ENCODE data around the gene RFX4. TPM values are rescaled to one million over a fixed set of nuclear protein-coding genes. Genes with fewer than 3 reads are reported as not detected.

RFX4 gene
- polyA plus RNA-seq, 6 donors from 2014 or later: not detected

DNA sequence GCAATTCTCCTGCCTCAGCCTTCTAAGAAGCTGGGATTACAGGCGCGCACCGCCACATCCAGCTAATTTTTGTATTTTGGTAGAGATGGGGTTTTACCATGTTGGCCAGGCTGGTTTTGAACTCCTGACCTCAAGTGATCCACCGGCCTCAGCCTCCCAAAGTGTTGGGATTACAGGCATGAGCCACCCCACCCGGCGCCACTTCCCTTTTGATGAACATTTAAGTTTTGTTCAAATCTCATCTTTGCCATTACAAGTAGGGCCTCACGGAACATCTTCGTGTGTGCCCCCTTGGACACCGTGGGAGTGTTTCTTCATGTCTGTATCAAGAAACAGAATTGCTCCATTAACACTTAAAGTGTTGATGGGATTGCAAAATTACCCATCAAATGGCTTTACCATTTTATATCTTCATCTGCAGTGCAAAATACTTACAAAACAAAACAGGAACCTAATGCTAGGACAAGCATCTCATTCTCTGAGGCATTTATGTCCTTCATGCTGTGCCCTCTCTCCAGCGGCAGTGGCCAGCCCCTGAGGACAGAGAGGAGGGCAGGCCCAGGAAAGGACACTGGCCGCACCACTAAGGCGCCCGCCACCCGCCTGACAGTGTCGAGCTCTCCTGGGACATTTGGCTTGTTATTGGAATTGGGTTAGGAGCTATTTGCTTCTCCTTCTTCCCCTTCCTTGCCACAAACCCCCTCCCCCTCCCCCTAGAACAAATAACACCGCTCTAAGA, 61.7 kb downstream of the RFX4 start:
- H3K9me3 Mint-ChIP-seq: peaks cover 0 to 2% (median 0%) of the 10 kb centered on the region in 7 donors
- H3K4me1 Mint-ChIP-seq: no peaks in the 10 kb centered on the region
- peaks cover 28 to 40% (median 38%) of the 10 kb centered on the region in 3 donors for H3K27me3 Mint-ChIP-seq
- DNase-seq: no peak
- no peak overlapping the region for H3K4me3 Mint-ChIP-seq
- no peaks in the 10 kb centered on the region for H3K36me3 Mint-ChIP-seq
- no peak for ATAC-seq (ENCODE audit: low read depth in 2 of 2)
- no peak overlapping the region for H3K27ac Mint-ChIP-seq

DNA sequence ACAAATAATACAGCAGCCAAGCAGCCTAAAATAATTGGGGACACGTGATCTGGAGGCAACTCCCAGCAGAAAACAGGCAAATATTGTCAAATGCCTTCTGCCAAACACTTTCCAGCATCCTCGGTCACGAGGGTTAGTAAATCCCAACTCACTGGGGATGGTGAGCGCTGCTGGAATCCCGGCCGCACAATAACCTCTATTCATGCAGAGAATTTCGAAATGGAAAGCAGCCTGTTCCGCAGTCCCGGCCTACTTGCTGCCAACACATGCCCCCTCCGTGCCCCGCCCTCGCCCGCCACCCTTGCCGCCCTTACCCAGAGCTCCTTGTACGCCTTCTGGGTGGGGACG, 62.2 kb downstream of the RFX4 start:
- H3K4me3 Mint-ChIP-seq: no peak overlapping the region
- no peaks in the 10 kb centered on the region for H3K36me3 Mint-ChIP-seq
- peaks cover 0 to 2% (median 0%) of the 10 kb centered on the region in 7 donors for H3K9me3 Mint-ChIP-seq
- H3K4me1 Mint-ChIP-seq: no peaks in the 10 kb centered on the region
- no peak for ATAC-seq (ENCODE audit: low read depth in 2 of 2)
- peaks cover 26 to 40% (median 35%) of the 10 kb centered on the region in 3 donors for H3K27me3 Mint-ChIP-seq
- DNase-seq: no peak
- H3K27ac Mint-ChIP-seq: no peak overlapping the region

DNA sequence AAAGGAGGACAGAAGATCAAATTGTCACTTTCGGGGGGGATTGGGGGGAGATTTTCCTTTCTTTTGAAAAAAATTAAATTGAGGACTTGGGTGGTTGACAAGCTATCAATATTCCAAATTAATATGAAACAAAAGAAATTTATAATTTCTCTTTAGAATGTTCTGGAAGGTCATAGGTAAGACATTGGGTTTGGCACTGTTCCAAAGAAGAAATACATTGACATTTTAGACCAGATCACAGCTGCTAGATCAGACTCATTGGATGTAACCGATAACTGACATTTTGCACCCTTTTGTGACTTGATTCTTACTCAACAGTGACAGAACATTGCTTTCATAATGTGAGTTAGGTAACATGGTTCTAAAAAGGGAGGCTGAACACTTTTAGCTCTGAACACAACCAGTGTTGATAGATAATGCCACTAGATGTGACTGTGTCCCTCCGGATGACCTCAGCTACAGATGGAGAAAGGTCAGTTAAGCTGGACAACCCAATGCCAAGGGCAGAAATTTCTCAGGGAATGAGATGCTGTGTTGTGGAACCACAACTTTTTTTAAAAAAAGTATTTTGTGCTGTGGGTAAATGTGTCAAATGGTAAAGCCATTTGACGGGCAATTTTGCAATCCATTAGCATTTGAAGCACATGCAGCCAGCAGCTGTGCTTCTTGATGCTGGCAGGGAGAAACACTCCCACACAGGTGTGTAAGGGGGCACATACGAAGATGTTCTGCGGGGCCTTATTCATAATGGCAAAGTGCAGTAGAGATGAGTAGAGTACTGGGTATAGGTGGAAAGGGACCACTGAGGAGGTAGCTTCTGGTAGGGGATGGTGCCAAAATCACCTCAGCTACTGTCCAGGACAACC, 62.9 kb downstream of the RFX4 start:
- H3K9me3 Mint-ChIP-seq: peaks cover 0 to 2% (median 0%) of the 10 kb centered on the region in 7 donors
- H3K27ac Mint-ChIP-seq: no peak overlapping the region
- H3K4me1 Mint-ChIP-seq: no peaks in the 10 kb centered on the region
- peak overlapping the region in 1 of 8 donors; percentile 9 for H3K4me3 Mint-ChIP-seq
- peaks cover 25 to 34% (median 31%) of the 10 kb centered on the region in 3 donors for H3K27me3 Mint-ChIP-seq
- no peaks in the 10 kb centered on the region for H3K36me3 Mint-ChIP-seq
- DNase-seq: no peak
- ATAC-seq (ENCODE audit: low read depth in 2 of 2): no peak

DNA sequence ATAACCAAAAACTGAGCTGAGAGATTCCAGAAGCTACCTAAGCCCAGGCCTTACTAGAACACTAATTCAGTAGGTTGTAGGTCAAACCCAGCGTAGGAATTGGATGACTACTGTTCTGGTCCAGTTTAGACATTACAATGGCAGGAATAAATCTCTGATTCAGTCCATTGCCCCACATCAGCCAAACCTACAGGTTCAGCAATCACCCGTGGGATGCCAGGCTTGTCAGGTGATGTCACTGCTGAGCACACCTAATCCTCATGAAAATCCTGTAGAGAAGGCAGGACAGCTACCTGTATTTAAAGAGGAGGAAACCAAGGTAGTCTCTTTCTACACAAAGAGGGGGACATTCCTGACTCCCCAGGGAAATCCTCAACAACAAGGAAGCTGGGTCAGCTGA, 63.7 kb downstream of the RFX4 start:
- H3K27me3 Mint-ChIP-seq: peaks cover 29 to 33% (median 33%) of the 10 kb centered on the region in 3 donors
- H3K4me3 Mint-ChIP-seq: no peak overlapping the region
- H3K4me1 Mint-ChIP-seq: no peaks in the 10 kb centered on the region
- H3K36me3 Mint-ChIP-seq: no peaks in the 10 kb centered on the region
- no peak for DNase-seq
- H3K9me3 Mint-ChIP-seq: peaks cover 0 to 2% (median 0%) of the 10 kb centered on the region in 7 donors
- H3K27ac Mint-ChIP-seq: peak overlapping the region in 1 of 6 donors; percentile 58
- ATAC-seq (ENCODE audit: low read depth in 2 of 2): no peak

DNA sequence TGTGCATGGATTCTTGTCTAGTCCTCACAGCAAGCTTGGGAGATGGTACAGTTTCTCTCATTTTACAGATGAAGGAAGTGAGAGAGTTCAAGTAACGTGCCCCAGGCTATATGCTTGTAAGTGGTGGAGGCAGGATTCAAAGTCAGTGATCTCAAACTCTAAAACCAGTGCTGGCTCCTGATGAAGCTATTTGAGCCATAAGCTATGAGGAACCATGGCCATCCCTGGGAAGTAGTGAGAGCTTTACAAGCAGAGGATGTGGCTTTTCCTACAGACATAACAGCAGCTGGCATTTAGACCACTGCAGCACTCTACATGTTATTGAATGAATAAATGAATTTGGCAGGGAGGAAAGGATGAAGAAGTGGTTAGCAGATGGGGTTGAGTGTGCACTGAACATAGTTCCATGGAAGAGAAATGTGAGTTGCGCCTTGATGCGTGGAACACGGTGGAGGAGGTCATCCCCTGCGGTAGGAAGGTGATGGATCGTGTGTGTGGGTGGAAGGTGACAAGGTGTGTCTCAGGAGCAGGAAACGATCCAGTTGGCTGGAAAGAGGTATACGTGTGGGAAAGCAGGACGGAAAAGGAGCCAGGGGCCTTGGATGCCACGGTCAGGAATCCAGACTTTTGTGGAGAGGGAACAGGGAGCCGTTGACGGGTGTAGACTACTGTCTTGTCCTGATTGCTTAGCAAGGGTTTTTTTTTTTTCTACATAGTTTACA, 65.2 kb downstream of the RFX4 start:
- DNase-seq: no peak
- no peak for ATAC-seq (ENCODE audit: low read depth in 2 of 2)
- Mint-ChIP-seq H3K27me3 (peaks cover 25 to 30% (median 29%) of the 10 kb centered on the region in 3 donors), H3K36me3 (no peaks in the 10 kb centered on the region), H3K27ac (no peak overlapping the region), H3K4me3 (no peak overlapping the region), H3K4me1 (no peaks in the 10 kb centered on the region), H3K9me3 (peaks cover 0 to 2% (median 0%) of the 10 kb centered on the region in 7 donors)

DNA sequence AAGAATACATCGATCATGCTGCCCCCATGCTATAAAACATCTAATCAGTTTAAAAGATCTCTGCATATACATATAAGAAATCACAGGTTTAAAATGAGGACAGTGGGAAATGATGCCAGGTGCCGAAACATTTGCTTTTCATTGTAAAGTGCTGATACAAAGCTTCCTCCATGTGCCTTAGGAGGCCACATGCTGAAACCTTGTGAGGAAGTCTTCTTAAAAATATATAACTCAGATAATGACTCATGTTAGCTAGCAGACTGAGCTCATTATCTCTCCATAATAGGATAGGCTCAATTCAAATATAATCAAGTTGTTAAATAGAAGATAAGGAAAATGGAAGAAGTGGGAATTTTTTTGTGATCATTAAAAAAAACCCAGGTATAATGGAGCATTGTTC, 65.9 kb downstream of the RFX4 start:
- no peaks in the 10 kb centered on the region for H3K4me1 Mint-ChIP-seq
- H3K4me3 Mint-ChIP-seq: no peak overlapping the region
- H3K27me3 Mint-ChIP-seq: peaks cover 23 to 30% (median 25%) of the 10 kb centered on the region in 3 donors
- ATAC-seq (ENCODE audit: low read depth in 2 of 2) (no peak), DNase-seq (no peak)
- no peak overlapping the region for H3K27ac Mint-ChIP-seq
- peaks cover 0 to 2% (median 0%) of the 10 kb centered on the region in 7 donors for H3K9me3 Mint-ChIP-seq
- no peaks in the 10 kb centered on the region for H3K36me3 Mint-ChIP-seq

DNA sequence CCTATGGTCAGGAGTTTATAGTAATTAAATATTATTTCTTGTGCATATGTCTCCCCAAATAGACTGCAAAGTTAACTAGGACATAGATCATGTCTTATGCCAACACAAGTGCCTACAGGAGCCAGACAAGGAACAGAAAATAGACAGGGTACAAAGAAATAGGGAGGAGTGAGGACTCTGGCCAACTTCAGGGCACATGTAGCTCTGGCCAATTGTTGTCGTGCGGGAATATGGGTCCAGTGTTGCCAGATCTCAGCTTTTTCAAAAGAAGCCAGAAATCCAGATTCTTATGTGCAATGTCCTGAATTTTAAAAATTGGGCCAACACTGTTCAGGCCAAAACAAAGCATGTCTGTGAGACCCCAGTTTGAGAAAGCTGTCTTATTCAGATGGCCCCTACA, 68.7 kb downstream of the RFX4 start:
- Mint-ChIP-seq H3K27me3 (peaks cover 23 to 42% (median 42%) of the 10 kb centered on the region in 3 donors), H3K27ac (no peak overlapping the region), H3K4me1 (no peaks in the 10 kb centered on the region), H3K4me3 (no peak overlapping the region), H3K9me3 (peaks cover 0 to 2% (median 0%) of the 10 kb centered on the region in 7 donors), H3K36me3 (no peaks in the 10 kb centered on the region)
- ATAC-seq (ENCODE audit: low read depth in 2 of 2): no peak
- DNase-seq: no peak

DNA sequence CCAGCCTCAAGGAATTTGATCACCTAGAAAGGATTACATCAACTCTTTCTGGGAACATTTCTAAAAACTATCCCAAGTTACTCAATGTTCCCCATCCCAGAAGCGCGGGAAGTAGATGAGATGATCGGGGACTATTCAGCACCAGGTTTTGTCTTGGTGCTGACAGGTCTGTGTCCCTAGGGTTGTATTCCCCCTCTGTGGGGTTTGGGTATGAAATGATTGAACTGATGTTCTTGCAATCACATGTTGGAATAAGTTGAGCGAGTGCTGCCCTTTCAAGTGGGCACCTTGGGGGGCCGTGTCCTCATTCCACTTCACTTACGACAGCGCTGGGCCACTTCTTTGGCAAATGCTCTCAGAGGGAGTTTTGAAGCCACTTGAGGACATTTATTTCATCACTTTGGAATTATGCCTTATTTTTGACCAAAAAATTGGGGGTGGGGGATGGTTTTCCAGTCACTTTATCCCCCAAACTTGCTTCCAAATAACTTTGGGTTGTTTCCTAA, 69.8 kb downstream of the RFX4 start:
- no peaks in the 10 kb centered on the region for H3K4me1 Mint-ChIP-seq

DNA sequence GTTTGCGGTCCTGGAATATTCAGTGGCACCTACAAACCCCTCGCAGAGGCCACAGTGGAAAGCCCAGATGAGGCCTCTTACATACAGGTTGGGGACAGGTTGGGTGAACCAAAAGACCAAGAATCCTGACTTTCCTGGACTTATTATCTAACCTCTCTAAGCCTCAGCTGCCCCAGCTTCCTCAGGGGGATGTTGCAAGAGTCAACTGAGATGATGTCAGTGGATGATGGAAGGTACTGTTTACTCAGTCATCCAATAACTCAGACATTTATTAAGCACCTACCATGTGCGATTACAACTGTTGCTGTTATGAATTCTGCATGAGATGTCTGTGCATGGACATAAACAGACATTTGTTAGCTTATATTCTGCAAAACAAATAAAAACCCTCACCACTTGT, 72.8 kb downstream of the RFX4 start:
- no peak overlapping the region for H3K27ac Mint-ChIP-seq

More for the DNA sequence above, 69.8 kb downstream of the RFX4 start:
- peaks cover 32 to 43% (median 41%) of the 10 kb centered on the region in 3 donors for H3K27me3 Mint-ChIP-seq
- ATAC-seq (ENCODE audit: low read depth in 2 of 2): no peak
- no peaks in the 10 kb centered on the region for H3K9me3 Mint-ChIP-seq
- no peaks in the 10 kb centered on the region for H3K36me3 Mint-ChIP-seq
- no peak overlapping the region for H3K27ac Mint-ChIP-seq
- DNase-seq: no peak
- no peak overlapping the region for H3K4me3 Mint-ChIP-seq

DNA sequence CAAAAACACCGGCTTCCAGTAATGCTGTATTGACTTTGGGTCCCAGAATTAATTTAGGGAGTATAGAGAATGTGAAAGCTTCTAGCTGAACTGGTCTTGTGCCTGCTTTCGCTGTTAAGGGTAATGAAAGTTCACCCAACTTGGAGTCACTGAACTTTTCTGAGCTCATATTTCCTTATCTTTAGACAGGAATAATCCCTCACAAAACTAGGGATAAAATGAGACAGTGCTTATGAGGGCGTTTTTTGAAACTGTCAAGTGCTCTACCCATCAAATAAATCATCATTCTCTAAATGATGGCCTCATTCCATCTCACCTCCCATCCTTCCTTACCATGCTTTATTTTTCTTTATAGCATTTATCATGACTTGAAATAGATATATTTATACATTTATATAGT, 74.7 kb downstream of the RFX4 start:
- Mint-ChIP-seq H3K4me1 (no peaks in the 10 kb centered on the region), H3K4me3 (no peak overlapping the region), H3K27me3 (peaks cover 15 to 44% (median 24%) of the 10 kb centered on the region in 3 donors), H3K9me3 (peaks cover 5 to 22% (median 14%) of the 10 kb centered on the region in 7 donors), H3K36me3 (peaks cover 3 to 5% of the 10 kb centered on the region in 2 donors), H3K27ac (no peak overlapping the region)
- no peak for ATAC-seq (ENCODE audit: low read depth in 2 of 2)
- no peak for DNase-seq

More for the DNA sequence above, 72.8 kb downstream of the RFX4 start:
- Mint-ChIP-seq H3K4me1 (no peaks in the 10 kb centered on the region), H3K4me3 (no peak overlapping the region), H3K36me3 (no peaks in the 10 kb centered on the region), H3K27me3 (peaks cover 19 to 44% (median 32%) of the 10 kb centered on the region in 3 donors), H3K9me3 (peaks cover 0 to 8% (median 0%) of the 10 kb centered on the region in 7 donors)
- no peak for DNase-seq
- no peak for ATAC-seq (ENCODE audit: low read depth in 2 of 2)

DNA sequence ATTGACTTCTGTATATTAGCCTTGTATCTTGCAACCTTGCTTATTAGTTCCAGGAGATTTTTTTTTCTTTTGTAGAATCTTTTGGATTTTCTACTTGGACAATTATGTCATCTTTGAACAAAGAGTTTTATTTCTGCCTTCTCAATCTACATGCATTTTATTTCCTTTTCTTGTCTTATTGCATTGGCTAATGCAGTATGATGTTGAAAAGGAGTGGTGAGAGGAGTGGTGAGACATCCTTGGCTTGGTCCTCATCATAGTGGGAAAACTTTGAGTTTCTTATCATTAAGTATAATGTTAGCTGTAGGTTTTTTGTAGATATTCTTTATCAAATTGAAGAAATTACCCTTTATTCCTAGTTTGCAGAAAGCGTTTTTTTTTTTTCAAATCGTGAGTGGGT, 80.6 kb downstream of the RFX4 start:
- H3K4me1 Mint-ChIP-seq: no peaks in the 10 kb centered on the region
- H3K27ac Mint-ChIP-seq: no peak overlapping the region
- ATAC-seq (ENCODE audit: low read depth in 2 of 2): no peak
- DNase-seq: no peak
- H3K4me3 Mint-ChIP-seq: no peak overlapping the region
- H3K36me3 Mint-ChIP-seq: peaks cover 10 to 20% of the 10 kb centered on the region in 2 donors
- H3K9me3 Mint-ChIP-seq: peaks cover 5 to 51% (median 39%) of the 10 kb centered on the region in 7 donors
- peaks cover 14 to 28% (median 24%) of the 10 kb centered on the region in 3 donors for H3K27me3 Mint-ChIP-seq

DNA sequence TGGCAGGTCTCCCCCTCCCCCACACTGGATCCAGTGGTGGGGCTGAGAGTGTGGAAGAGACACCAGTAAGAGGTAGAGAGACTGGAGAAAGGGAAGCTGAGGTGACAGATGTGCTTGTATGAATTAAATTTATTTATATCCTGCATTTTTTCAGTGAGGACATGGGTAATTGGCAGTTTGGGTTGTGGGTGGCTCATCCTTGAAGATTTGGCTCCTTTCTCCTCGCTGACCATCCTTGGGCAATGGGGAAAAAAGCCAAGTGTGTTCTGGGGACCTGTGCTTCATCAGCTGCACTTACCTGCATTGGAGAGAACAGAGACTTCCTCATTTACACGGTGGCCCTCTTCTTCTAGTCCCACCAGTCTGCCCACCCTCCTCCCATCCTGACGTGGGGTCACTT, 86.4 kb downstream of the RFX4 start:
- Mint-ChIP-seq H3K4me3 (no peak overlapping the region), H3K36me3 (peaks cover 0 to 8% of the 10 kb centered on the region in 2 donors), H3K27ac (no peak overlapping the region), H3K27me3 (peaks cover 53 to 63% (median 59%) of the 10 kb centered on the region in 3 donors), H3K9me3 (peaks cover 0 to 15% (median 7%) of the 10 kb centered on the region in 7 donors), H3K4me1 (peaks cover 0 to 2% (median 0%) of the 10 kb centered on the region in 3 donors)
- ATAC-seq (ENCODE audit: low read depth in 2 of 2) (no peak), DNase-seq (no peak)

DNA sequence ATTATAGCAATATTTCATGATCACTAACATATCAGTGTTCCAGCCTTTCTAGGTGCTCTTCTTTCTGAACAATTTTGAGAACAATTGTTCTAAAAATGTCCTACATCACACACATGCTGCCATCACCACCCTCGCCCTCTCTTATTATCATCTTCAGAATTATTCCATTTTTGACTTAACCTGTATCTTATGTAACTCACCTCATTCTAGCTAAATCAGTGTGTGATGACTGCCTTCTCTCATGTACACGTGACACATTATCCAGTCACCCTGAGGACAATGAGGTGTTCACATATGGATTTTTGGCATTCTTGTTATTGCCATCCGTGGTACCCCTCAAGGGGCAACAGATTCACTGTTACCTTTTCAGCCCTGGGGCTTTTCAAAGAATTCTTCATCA, 87.3 kb downstream of the RFX4 start:
- Mint-ChIP-seq H3K4me1 (peaks cover 0 to 2% (median 0%) of the 10 kb centered on the region in 3 donors), H3K27me3 (peaks cover 53 to 71% (median 68%) of the 10 kb centered on the region in 3 donors), H3K27ac (no peak overlapping the region), H3K36me3 (no peaks in the 10 kb centered on the region), H3K4me3 (no peak overlapping the region), H3K9me3 (peaks cover 0 to 6% (median 2%) of the 10 kb centered on the region in 7 donors)
- ATAC-seq (ENCODE audit: low read depth in 2 of 2) (no peak), DNase-seq (no peak)
